ENCODE measurements around the gene CHD5.
A peak's percentile ranks its signal among the peaks of the same experiment; 100 is the strongest.

The CHD5 gene

DNA sequence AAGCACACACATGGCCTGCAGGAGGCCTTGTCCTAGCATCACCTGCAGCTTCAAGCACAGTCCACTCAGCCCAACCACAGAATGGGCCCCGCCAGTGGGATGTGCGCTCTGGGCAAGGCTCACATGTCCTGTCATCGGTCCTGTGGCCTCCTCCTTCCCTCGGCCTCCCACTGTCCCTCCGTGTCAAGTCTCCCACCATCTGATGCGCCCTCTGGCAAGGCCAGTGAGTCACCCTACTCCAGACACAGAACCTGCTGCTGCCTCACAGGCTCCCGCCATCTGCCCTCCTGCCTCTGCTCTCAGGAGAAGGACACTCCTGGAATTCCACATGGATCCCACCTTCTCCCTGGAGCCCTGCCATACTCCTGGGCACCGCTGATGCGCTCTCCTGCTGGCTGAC, 120.3 kb downstream of the CHD5 start:
- DNase-seq (ENCODE audit: low spot score) = peak; percentile 25

GRCh38 chr1:6057170-6057845, 122.8 kb downstream of the CHD5 start:
- DNase-seq (ENCODE audit: low spot score) = no peak

DNA sequence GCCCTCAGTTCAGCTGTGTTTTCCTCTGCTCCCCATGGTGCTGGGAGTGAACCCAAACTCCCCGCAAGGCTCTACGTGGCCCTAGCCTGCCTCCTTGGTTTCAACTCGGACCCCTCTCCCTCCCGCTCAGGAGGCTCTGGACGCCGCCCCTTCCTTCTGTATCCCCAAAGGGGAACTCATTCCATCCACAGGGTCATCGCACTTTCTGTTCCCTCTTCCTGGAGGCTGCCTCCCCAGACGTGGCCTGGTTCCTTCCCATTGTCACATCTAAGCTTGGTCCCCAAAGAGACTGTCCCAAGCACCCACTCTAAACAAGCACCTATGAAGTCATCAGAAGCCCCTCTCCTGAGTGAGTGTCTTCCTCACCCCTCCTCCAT, 123.6 kb downstream of the CHD5 start:
- DNase-seq (ENCODE audit: low spot score) = no peak

- DNase-seq (ENCODE audit: low spot score) = no peak
These were observed 125.5 kb downstream of the CHD5 start for GRCh38 chr1:6054596-6054995.

DNA sequence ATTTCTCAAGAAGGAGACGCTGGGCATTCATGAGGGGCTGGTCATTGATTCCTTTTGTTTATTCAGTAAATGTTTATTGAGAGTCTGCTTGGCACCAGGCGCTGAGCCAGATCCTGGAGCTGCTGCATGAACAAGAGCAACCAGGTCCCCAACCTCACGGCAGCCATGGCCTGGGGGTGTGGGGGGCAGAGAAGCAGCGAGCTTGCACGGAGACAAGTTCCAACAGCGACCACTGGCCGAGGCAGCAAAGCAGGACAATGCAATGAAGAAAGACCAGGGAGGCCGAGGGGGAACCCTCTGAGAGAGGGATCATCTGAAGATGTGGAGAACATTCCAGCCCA, 126.9 kb downstream of the CHD5 start:
- DNase-seq (ENCODE audit: low spot score) = no peak

DNA sequence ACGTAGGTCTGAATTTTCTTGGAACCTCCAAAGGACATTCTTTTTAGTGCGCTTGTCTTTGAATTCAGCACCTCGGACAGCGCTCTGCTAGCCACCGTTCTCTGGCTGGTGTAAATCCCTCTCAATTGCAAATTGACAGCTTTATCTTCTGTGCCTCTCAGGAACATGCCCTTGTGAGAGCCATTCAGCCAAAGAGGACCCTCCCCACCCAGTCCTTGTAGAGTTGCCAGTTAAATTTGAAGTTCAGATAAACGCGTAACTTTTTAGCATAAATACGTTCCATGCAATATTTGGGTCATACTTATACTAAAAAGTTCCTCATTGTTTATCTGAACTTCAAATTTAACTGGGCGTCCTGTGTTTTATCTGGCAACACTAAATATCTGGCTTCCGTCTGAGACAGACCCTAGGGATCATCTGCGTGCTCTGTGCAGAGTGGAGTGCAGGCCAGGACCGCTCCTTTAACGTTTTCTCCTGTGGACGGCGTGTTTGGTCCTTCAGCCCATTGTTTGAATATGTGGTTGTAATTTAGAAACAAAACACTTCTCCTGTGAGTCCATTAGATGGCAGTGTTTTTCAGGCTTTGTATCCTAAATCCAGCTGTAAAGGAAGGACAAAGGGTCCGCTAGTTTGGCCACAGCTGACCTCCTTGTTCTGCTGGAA, 127.4 kb downstream of the CHD5 start:
- DNase-seq (ENCODE audit: low spot score) = peak; percentile 67
